GM18873 (cell line): ENCODE results near the gene LRFN5.
"Not testable (repeated sequence)": the region's sequence is repeated elsewhere in the genome, so short reads cannot be mapped to it uniquely, and the experiment has no call there.

ENCODE experiments used
- ATAC-seq: cut with Tn5 transposase; IDR thresholded peaks from one replicate; pipeline ENCODE4 v1.9.1; 2021; ENCODE audit warnings: mild to moderate bottlenecking, moderate library complexity, moderate number of reproducible peaks; ENCODE audit not compliant: unreplicated experiment, low FRiP score

The LRFN5 gene

GRCh38 chr14:41606532-41607303 is at the start of gene LRFN5:
LRFN5 (plus strand) TSS chr14:41606876.
- ATAC-seq, result no peak

- ATAC-seq, result no peak
These were observed 48.2 kb upstream of the LRFN5 start for GRCh38 chr14:41558490-41558889.

- not testable (repeated sequence) for ATAC-seq
These were observed 39.8 kb upstream of the LRFN5 start for GRCh38 chr14:41566864-41567263.

- no peak for ATAC-seq
These were observed 37.7 kb upstream of the LRFN5 start for GRCh38 chr14:41568979-41569378.

- no peak for ATAC-seq
These were observed 36.1 kb upstream of the LRFN5 start for GRCh38 chr14:41570415-41571155.

- ATAC-seq, result no peak
These were observed 20.4 kb upstream of the LRFN5 start for GRCh38 chr14:41586237-41586636.

- no peak for ATAC-seq
These were observed 9.0 kb upstream of the LRFN5 start for GRCh38 chr14:41597647-41598046.

- ATAC-seq, result not testable (repeated sequence)
These were observed 6.8 kb upstream of the LRFN5 start for GRCh38 chr14:41599805-41600385.

GRCh38 chr14:41604721-41605531 is 1.8 kb upstream of the LRFN5 start:
- ATAC-seq, result no peak

GRCh38 chr14:41605550-41606281 is 960 bp upstream of the LRFN5 start:
- no peak for ATAC-seq

- ATAC-seq, result no peak
These were observed 469 bp upstream of the LRFN5 start for GRCh38 chr14:41606282-41606531.

- no peak for ATAC-seq
These were observed 664 bp downstream of the LRFN5 start for GRCh38 chr14:41607304-41607775.

GRCh38 chr14:41607966-41608663 is 1.4 kb downstream of the LRFN5 start:
- ATAC-seq, result no peak

- no peak for ATAC-seq
These were observed 2.2 kb downstream of the LRFN5 start for GRCh38 chr14:41608681-41609390.

- ATAC-seq, result no peak
These were observed 3.1 kb downstream of the LRFN5 start for GRCh38 chr14:41609704-41610183.

GRCh38 chr14:41615011-41615595 is 8.4 kb downstream of the LRFN5 start:
- no peak for ATAC-seq

- ATAC-seq, result no peak
These were observed 17.1 kb downstream of the LRFN5 start for GRCh38 chr14:41623736-41624135.

- ATAC-seq, result no peak
These were observed 23.2 kb downstream of the LRFN5 start for GRCh38 chr14:41629876-41630275.
